ENCODE measurements around the gene INF2. TPM values are rescaled to one million over a fixed set of nuclear protein-coding genes. Genes with fewer than 3 reads are reported as not detected.

Gene INF2
- total RNA-seq, 3 donors from 2014 or later (not counting 1 experiment from before 2014, with no cell fraction given), result 12.7 to 21.9 (median 15.3) TPM

GRCh38 chr14:104707608-104708595 lies 18.5 kb downstream of the INF2 start:
- Histone ChIP-seq H3K4me1 (ENCODE audit: control insufficient read depth, insufficient read depth, low read length) (peaks cover 4% of the 10 kb centered on the region), H3K36me3 (ENCODE audit: control insufficient read depth, insufficient read depth, low read length) (no peaks in the 10 kb centered on the region), H3K4me3 (ENCODE audit: low read length) (no peak overlapping the region), H3K9me3 (ENCODE audit: control insufficient read depth, insufficient read depth, low read length) (no peaks in the 10 kb centered on the region), H3K27me3 (ENCODE audit: control insufficient read depth, insufficient read depth, low read length) (no peaks in the 10 kb centered on the region), H3K27ac (ENCODE audit: low read length) (no peak overlapping the region)
- H3K27me3 Mint-ChIP-seq (ENCODE audit: low read depth in 2 of 2), result no peaks in the 10 kb centered on the region
- H3K9me3 Mint-ChIP-seq, result no peaks in the 10 kb centered on the region
- H3K27ac Mint-ChIP-seq, result peak overlapping the region in 1 of 2 donors; percentile 48
- H3K4me1 Mint-ChIP-seq, result peaks cover 0 to 6% of the 10 kb centered on the region in 2 donors
- no peak for TF ChIP-seq CTCF (IDR thresholded peaks at IDR 0.05)
- intact Hi-C loops (cut with micrococcal nuclease), result loop anchor here (1.0 kb wide), 1 partner anchor 58 kb away; no protein-coding TSS in a partner anchor
- ATAC-seq, result no peak
- H3K4me3 Mint-ChIP-seq, result no peak overlapping the region
- no peak for DNase-seq
- no peaks in the 10 kb centered on the region for H3K36me3 Mint-ChIP-seq
- 82% methylated on average over 31 of the region's 34 CpGs for WGBS (ENCODE audit: insufficient coverage)

GRCh38 chr14:104708606-104709268 lies 19.3 kb downstream of the INF2 start:
- Histone ChIP-seq H3K27me3 (ENCODE audit: control insufficient read depth, insufficient read depth, low read length) (no peaks in the 10 kb centered on the region), H3K36me3 (ENCODE audit: control insufficient read depth, insufficient read depth, low read length) (no peaks in the 10 kb centered on the region), H3K9me3 (ENCODE audit: control insufficient read depth, insufficient read depth, low read length) (no peaks in the 10 kb centered on the region), H3K4me3 (ENCODE audit: low read length) (no peak overlapping the region), H3K27ac (ENCODE audit: low read length) (no peak overlapping the region), H3K4me1 (ENCODE audit: control insufficient read depth, insufficient read depth, low read length) (peaks cover 4% of the 10 kb centered on the region)
- intact Hi-C loops (cut with micrococcal nuclease), result loop anchor here (1.0 kb wide), 1 partner anchor 58 kb away; no protein-coding TSS in a partner anchor
- Mint-ChIP-seq H3K27me3 (ENCODE audit: low read depth in 2 of 2) (no peaks in the 10 kb centered on the region), H3K4me3 (no peak overlapping the region), H3K9me3 (no peaks in the 10 kb centered on the region), H3K36me3 (no peaks in the 10 kb centered on the region), H3K27ac (peak overlapping the region in 1 of 2 donors; percentile 48), H3K4me1 (peaks cover 0 to 6% of the 10 kb centered on the region in 2 donors)
- ATAC-seq (peak; percentile 80 to 100 (median 93)), DNase-seq (peak; percentile 66 to 85)
- WGBS (ENCODE audit: insufficient coverage), result 62% methylated on average over 20 of the region's 20 CpGs
- peak; percentile 97 for TF ChIP-seq CTCF (IDR thresholded peaks at IDR 0.05)

- no peak for TF ChIP-seq CTCF (IDR thresholded peaks at IDR 0.05)
- H3K9me3 ChIP-seq (ENCODE audit: control insufficient read depth, insufficient read depth, low read length), result no peaks in the 10 kb centered on the region
- H3K27me3 ChIP-seq (ENCODE audit: control insufficient read depth, insufficient read depth, low read length), result no peaks in the 10 kb centered on the region
- WGBS (ENCODE audit: insufficient coverage), result 96% methylated on average over 18 of the region's 18 CpGs
- Mint-ChIP-seq H3K36me3 (no peaks in the 10 kb centered on the region), H3K27me3 (ENCODE audit: low read depth in 2 of 2) (no peaks in the 10 kb centered on the region), H3K9me3 (no peaks in the 10 kb centered on the region), H3K4me1 (peaks cover 0 to 6% of the 10 kb centered on the region in 2 donors), H3K4me3 (no peak overlapping the region), H3K27ac (no peak overlapping the region)
- H3K36me3 ChIP-seq (ENCODE audit: control insufficient read depth, insufficient read depth, low read length), result no peaks in the 10 kb centered on the region
- intact Hi-C loops (cut with micrococcal nuclease), result no loop called here
- H3K4me1 ChIP-seq (ENCODE audit: control insufficient read depth, insufficient read depth, low read length), result peaks cover 4% of the 10 kb centered on the region
- H3K4me3 ChIP-seq (ENCODE audit: low read length), result no peak overlapping the region
- H3K27ac ChIP-seq (ENCODE audit: low read length), result no peak overlapping the region
- ATAC-seq (no peak), DNase-seq (no peak)
Observed at GRCh38 chr14:104709387-104710039, 20.1 kb downstream of the INF2 start.
